Smooth muscle cell (in vitro differentiated cells): Measurements from ENCODE around the gene SUPT4H1. TPM values are rescaled to one million over a fixed set of nuclear protein-coding genes. Genes with fewer than 3 reads are reported as not detected.

Source experiments
- DNase-seq: peaks from one replicate; lab custom pipeline; 2025; ENCODE audit not compliant: unreplicated experiment; lab: John Stamatoyannopoulos, UW
- H2AFZ ChIP-seq: fragments of 200-600 bp; sonication (generic); 2 replicates; pipeline ENCODE4 v1.6.0; 2016; ENCODE audit warnings: antibody characterized with exemption, low read depth, mild to moderate bottlenecking
- H3F3A ChIP-seq: fragments of 200-600 bp; sonication (generic); 2 replicates; pipeline ENCODE4 v1.6.0; 2017; ENCODE audit warnings: antibody characterized with exemption, low read depth
- H3K27ac ChIP-seq: fragments of 200-600 bp; sonication (generic); 2 replicates; pipeline ENCODE4 v1.5.1; 2016; ENCODE audit warnings: low read depth, mild to moderate bottlenecking
- H3K27me3 ChIP-seq: fragments of 200-600 bp; sonication (generic); 2 replicates; pipeline ENCODE4 v1.6.1; 2016; ENCODE audit warnings: low read depth, mild to moderate bottlenecking
- H3K36me3 ChIP-seq: fragments of 200-600 bp; sonication (generic); 2 replicates; pipeline ENCODE4 v1.5.1; 2016; ENCODE audit warnings: low read depth
- H3K4me1 ChIP-seq: fragments of 200-600 bp; sonication (generic); 2 replicates; pipeline ENCODE4 v1.5.1; 2016; ENCODE audit warnings: low read depth
- H3K4me2 ChIP-seq: fragments of 200-600 bp; sonication (generic); 2 replicates; pipeline ENCODE4 v1.6.0; 2016; ENCODE audit warnings: mild to moderate bottlenecking
- H3K4me3 ChIP-seq: fragments of 200-600 bp; sonication (generic); 2 replicates; pipeline ENCODE4 v1.5.1; 2016; ENCODE audit warnings: mild to moderate bottlenecking
- H3K79me2 ChIP-seq: fragments of 200-600 bp; sonication (generic); 2 replicates; pipeline ENCODE4 v1.6.0; 2016; ENCODE audit warnings: low read depth, mild to moderate bottlenecking
- H3K9ac ChIP-seq: fragments of 200-600 bp; sonication (generic); 2 replicates; pipeline ENCODE4 v1.6.0; 2016; ENCODE audit warnings: low read depth
- H3K9me3 ChIP-seq: fragments of 200-600 bp; sonication (generic); replicated peaks from 2 replicates; pipeline ENCODE4 v1.5.1; 2016; ENCODE audit warnings: low read depth
- H4K20me1 ChIP-seq: fragments of 200-600 bp; sonication (generic); 2 replicates; pipeline ENCODE4 v1.6.0; 2016; ENCODE audit warnings: low read depth
- CTCF ChIP-seq: fragments of 200-600 bp; sonication (generic); IDR thresholded peaks from 2 replicates; pipeline ENCODE4 v1.5.1; 2017; ENCODE audit warnings: borderline replicate concordance, mild to moderate bottlenecking, antibody characterized with exemption; ENCODE audit not compliant: insufficient read depth, poor library complexity, severe bottlenecking
- WGBS: methylation state at CpG from one replicate; pipeline ENCODE4 v1.1.7; 2016; ENCODE audit warnings: low lambda C conversion rate; 5-methylcytosine and 5-hydroxymethylcytosine counted together
- polyA plus RNA-seq: library from polyadenylated mRNA; unstranded; fragments of >200 nt; fragmentation: Nextera tagmentation; extraction: Ambion mirVana; gene quantifications from 2 replicates; pipeline ENCODE4 v1.2.1, GENCODE V29; 2016
- total RNA-seq: library from RNA; depleted of rRNA; stranded (reverse); fragments of >200 nt; gene quantifications from 2 replicates; pipeline ENCODE4 v1.2.3, GENCODE V29; 2014

The SUPT4H1 gene
- total and polyA plus RNA-seq, 2 experiments from 2014 or later: 66.1 to 107 TPM

- Histone ChIP-seq H3K27me3 (no peaks in the 10 kb centered on the region), H3F3A (no peaks in the 10 kb centered on the region), H2AFZ (no peak overlapping the region), H3K9me3 (no peaks in the 10 kb centered on the region), H3K4me1 (no peaks in the 10 kb centered on the region), H3K4me3 (no peak overlapping the region), H4K20me1 (no peaks in the 10 kb centered on the region), H3K79me2 (no peaks in the 10 kb centered on the region), H3K9ac (no peak overlapping the region), H3K4me2 (no peak overlapping the region), H3K27ac (no peak overlapping the region), H3K36me3 (no peaks in the 10 kb centered on the region)
- no peak for TF ChIP-seq CTCF
- DNase-seq: no peak
- 90% methylated on average over 20 of the region's 21 CpGs for WGBS
Observed at GRCh38 chr17:58308985-58309917, 42.8 kb downstream of the SUPT4H1 start.

GRCh38 chr17:58308173-58308984, 43.6 kb downstream of the SUPT4H1 start:
- Histone ChIP-seq H3K4me3 (no peak overlapping the region), H3K79me2 (no peaks in the 10 kb centered on the region), H3K27me3 (no peaks in the 10 kb centered on the region), H4K20me1 (no peaks in the 10 kb centered on the region), H3K27ac (no peak overlapping the region), H3K4me1 (no peaks in the 10 kb centered on the region), H3K9me3 (no peaks in the 10 kb centered on the region), H3K36me3 (no peaks in the 10 kb centered on the region), H3K4me2 (no peak overlapping the region), H3F3A (no peaks in the 10 kb centered on the region), H2AFZ (no peak overlapping the region), H3K9ac (no peak overlapping the region)
- 84% methylated on average over 30 of the region's 32 CpGs for WGBS
- no peak for DNase-seq
- peak; percentile 20 for TF ChIP-seq CTCF

- no peak overlapping the region for H3K4me3 ChIP-seq
- H3K9ac ChIP-seq: no peak overlapping the region
- no peaks in the 10 kb centered on the region for H3K9me3 ChIP-seq
- no peaks in the 10 kb centered on the region for H3K27me3 ChIP-seq
- no peak for TF ChIP-seq CTCF
- no peaks in the 10 kb centered on the region for H3K4me1 ChIP-seq
- 92% methylated on average over 20 of the region's 20 CpGs for WGBS
- H3K36me3 ChIP-seq: no peaks in the 10 kb centered on the region
- H3K4me2 ChIP-seq: no peak overlapping the region
- no peaks in the 10 kb centered on the region for H3F3A ChIP-seq
- DNase-seq: no peak
- H4K20me1 ChIP-seq: no peaks in the 10 kb centered on the region
- H2AFZ ChIP-seq: no peak overlapping the region
- H3K27ac ChIP-seq: no peak overlapping the region
- H3K79me2 ChIP-seq: no peaks in the 10 kb centered on the region
Observed at GRCh38 chr17:58307468-58308172, 44.4 kb downstream of the SUPT4H1 start.
